Measurements from ENCODE around the gene PGAM1. TPM values are rescaled to one million over a fixed set of nuclear protein-coding genes. Genes with fewer than 3 reads are reported as not detected.

Gene PGAM1
- 187 TPM for total RNA-seq
- long read RNA-seq, transcript PGAM1-201 (4 exons, 1,830 nt): major isoform, 602 of 652 reads
- long read RNA-seq, partial matches to known transcripts: 47 of 652 reads
- long read RNA-seq, other reads (novel, unspliced or antisense): 3 of 652 reads

DNA sequence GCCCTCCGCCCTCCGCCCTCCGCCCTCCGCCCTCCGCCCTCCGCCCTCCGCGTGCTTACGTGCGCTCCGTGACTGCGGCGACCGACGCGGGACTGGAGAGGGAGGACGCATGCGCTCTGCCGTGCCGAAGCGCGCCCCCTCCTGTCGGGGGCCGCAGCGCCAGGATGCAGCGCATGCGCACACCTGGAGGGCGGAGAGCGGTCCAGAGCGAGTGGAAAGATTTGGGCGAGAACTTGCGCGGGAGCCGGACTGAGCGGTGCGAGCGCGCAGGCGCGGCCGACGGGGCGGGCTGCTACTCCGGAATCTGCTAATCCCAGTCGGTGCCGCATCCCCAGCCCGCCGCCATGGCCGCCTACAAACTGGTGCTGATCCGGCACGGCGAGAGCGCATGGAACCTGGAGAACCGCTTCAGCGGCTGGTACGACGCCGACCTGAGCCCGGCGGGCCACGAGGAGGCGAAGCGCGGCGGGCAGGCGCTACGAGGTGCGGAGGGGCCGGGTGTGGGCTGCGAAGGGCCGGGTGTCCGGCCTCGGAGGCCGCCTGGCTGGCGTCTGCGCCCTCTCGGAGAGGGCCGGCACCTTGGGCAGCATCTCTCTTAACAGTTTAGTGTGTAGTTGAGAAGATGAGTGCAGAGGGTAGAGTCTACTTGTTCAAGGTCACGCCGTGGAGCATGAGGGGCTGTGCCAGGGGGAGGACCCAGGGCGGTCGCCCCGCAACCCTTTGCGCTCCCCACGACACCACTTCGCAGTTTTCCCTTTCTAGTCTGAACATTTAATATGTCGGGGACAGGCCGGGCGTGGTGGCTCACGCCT, at the start of gene PGAM1:
TSS of gene PGAM1 (plus strand) at position 228 of the 812 bp plus-strand sequence. CDS start at position 345, 117 bp downstream.
- ATAC-seq (ENCODE audit: poor library complexity): peak; percentile 98
- intact Hi-C loops (cut with DNase I): no loop called here
- DNase-seq: peak; percentile 97

DNA sequence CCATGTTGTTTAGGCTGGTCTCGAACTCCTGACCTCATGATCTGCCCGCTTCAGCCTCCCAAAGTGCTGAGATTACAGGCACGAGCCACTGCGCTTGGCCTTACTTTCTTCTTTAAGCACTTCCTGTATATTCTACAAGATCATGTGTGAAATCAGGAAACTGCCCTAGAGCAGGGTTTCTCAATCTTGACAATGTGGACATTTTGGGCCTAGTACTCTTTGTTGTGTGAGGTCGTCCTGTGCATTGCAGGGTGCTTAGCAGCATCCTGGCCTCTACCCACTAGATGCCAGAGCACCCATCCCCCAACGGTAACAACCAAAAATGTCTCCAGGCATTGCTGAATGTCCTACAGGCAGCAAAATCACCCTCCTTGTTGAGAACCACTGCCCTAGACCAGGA, 49.6 kb upstream of the PGAM1 start:
- DNase-seq: no peak
- intact Hi-C loops (cut with DNase I): no loop called here
- no peak for ATAC-seq (ENCODE audit: poor library complexity)

DNA sequence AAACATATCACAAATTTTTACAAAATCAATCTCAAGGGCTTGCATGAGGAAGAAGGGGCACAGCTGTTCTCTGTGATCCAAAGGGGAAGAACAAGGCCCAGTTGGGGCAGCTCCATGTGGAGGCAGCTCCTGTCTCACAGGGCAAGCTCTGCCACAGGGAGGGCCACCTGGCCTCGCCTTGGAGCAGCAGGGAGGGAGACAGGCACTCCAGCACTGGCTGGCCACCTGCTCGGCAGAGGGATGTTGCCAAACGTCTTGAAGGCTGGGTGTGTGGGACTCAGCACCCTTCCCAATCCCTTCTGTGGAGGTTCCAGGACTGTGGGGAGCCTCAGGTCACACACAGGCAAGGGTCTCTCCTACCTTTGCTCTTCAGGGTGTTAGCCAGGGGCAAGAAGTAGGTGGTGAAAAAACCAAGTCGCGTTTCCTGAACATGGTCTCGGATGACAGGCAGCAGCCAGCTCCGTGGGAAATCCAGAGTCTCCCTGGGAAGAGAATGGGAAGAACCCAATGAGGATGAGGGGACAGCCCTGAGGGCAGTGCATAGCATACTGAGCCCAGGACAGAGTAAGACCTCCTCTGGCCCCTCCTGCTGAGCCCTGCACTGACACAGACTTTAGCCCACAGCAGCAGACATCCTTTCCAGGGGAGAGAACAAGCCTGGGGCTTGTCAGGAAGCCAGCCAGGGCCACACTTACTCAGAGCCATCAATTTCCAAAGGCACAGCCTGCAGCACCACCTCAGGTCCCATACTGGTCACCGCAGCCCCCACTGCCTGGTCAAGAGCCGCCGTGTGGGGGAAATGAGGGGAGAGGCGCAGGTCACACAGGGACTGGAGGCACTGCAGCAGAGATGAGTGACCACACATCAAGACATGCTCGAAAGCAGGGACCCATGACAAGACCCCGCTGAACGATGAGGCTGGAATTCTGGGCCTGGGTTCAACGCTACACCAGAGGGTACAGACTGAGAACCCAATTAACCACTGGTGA, 46.8 kb upstream of the PGAM1 start:
- DNase-seq (no peak), ATAC-seq (ENCODE audit: poor library complexity) (no peak)
- intact Hi-C loops (cut with DNase I): no loop called here

DNA sequence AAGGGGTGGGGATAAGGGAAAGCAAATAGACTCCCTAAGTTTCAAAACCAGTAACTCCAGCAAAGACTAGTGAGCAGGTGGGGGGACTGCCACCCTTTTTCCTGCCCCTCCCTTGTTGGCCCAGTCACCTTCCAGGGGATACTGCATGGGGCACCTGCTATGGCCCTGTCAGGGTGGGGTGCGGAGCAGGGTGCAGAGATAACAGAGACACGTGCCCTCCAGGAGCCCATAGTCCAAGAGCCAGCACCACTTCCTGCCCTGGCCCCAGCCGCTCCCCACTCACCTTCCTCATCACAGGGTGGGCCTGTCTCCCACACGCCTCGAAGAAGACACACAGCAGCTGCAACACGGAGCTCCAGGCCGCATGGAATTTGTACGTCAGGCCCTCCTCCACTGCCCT, 45.5 kb upstream of the PGAM1 start:
- intact Hi-C loops (cut with DNase I): no loop called here
- DNase-seq (no peak), ATAC-seq (ENCODE audit: poor library complexity) (no peak)

DNA sequence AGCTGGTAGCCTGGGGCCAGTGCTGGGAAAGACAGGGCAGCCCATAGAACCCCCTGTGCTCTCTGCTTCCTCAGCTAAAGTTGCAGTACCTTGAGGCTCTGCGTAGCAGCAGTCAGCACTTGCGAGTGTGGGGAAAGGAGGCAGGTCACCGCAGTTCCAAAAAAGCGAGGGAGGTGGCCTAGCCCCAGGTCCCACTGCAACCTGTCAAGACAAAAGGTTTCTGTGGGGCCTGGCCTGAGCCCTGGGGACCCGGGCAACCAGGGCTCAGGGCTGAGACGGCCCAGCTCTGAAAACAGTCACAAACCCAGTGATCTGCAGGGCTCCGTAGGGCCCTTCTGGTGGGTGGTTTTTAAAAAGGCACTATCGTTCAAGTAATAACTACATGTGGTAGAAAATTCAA, 44.4 kb upstream of the PGAM1 start:
- DNase-seq (no peak), ATAC-seq (ENCODE audit: poor library complexity) (no peak)
- intact Hi-C loops (cut with DNase I): no loop called here

DNA sequence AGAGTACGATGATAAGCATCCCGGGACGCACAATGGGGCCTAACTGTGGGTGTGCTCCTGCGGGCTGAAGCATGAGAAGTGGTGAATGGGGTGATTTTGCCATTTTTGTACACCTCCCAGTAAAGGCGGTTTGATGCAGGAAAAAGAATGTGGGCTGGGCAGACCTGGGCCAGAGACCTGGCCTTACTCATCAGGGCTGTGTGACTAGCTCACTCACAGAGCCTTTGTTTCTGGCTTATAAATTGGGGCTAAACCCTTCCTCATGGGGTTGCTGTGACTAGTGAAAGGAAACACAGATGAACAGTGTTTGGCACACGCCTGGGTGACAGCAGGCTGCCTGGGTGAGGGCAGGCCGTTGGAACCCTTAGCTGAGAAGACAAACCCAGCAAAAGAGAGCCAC, 42.8 kb upstream of the PGAM1 start:
- no peak for DNase-seq
- intact Hi-C loops (cut with DNase I): no loop called here
- ATAC-seq (ENCODE audit: poor library complexity): no peak

DNA sequence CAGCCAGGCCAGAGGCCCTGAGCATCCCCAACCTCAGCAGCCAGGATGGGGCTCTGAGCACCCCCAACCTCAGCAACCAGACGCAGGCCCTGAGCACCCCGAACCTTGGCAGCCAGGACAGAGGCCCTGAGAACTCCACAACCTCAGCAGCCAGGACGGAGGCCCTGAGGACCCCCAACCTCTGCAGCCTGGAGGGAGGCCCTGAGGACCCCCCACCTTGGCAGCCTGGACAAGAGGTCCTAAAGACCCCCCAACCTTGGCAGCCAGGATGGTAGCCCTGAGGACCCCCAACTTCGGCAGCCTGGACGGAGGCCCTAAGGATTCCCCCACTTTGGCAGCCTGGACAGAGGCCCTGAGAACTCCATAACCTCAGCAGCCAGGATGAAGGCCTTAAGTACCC, 41.8 kb upstream of the PGAM1 start:
- no peak for DNase-seq
- intact Hi-C loops (cut with DNase I): no loop called here
- no peak for ATAC-seq (ENCODE audit: poor library complexity)

DNA sequence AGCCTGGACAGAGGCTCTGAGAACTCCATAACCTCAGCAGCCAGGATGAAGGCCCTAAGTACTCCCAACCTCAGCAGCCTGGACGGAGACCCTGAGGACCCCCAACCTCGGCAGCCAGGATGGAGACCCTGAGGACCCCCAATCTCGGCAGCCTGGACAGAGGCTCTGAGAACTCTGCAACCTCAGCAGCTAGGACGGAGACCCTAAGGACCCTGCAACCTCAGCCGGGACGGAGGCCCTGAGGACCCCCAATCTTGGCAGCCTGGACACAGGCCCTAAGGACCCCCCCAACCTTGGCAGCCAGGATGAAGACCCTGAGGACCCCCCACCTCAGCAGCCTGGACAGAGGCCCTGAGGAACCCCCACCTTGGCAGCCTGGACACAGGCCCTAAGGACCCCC, 41.4 kb upstream of the PGAM1 start:
- ATAC-seq (ENCODE audit: poor library complexity): no peak
- DNase-seq: no peak
- intact Hi-C loops (cut with DNase I): no loop called here

DNA sequence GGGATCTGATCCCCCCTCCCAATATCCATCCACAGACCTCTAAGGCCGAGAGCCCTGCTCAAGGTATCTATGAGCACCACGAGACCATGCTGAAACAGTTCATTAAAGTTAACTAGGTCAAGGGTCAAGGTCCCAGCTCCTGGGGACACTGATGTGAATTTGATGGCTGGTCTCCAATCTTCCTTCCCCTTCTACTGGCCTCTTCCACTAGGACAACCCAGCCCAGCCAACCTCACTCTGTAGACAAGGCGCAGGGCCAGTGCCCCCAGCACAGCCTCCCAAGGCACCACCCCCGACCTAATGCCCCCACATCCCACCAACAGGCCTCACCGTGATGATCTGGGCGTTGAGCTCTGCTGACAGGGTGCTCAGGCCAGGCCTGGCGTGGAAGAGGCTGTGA, 40.4 kb upstream of the PGAM1 start:
- peak; percentile 14 for ATAC-seq (ENCODE audit: poor library complexity)
- DNase-seq: no peak
- intact Hi-C loops (cut with DNase I): no loop called here

DNA sequence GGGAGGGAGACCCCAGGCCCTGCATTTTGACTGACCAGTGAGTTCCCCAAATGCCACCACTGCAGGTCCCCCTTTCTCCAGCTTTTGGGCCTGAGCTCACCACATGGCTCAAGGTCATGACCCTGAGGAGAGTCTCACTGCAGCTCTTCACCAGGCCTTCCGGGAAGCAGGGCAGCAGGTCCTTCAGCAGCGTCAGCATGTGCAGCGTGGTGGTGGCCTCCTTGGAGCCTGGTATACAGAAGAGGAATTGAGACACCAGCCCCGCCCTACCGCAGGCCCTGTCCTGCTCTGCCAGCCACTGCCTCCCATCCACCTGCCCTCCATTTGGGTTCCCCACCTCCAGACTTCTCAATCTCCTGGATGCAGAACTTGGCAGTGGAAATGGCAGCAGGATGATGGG, 37.8 kb upstream of the PGAM1 start:
- peak; percentile 63 for DNase-seq
- peak; percentile 35 for ATAC-seq (ENCODE audit: poor library complexity)

DNA sequence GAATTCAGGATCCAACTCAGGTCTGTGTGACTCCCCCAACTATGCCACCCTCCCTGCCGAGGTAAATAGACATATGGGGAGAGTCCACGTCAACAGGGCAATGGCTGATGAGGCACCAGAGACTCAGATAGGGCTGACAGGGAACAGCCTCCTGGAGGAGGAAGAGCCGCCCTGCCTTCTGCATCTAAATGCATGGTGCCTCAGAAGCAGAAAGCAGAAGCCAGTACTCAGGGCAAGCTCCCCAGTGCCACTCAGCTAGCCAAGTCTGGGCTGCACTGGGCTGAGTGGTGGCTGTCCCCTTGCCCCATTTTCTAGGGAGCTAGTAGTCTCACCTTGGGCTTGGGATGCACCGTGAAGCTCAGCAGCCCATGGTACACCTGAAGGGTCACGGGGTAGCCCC, 35.9 kb upstream of the PGAM1 start:
- intact Hi-C loops (cut with DNase I): no loop called here
- DNase-seq (no peak), ATAC-seq (ENCODE audit: poor library complexity) (no peak)

More for the DNA sequence above, 37.8 kb upstream of the PGAM1 start:
- intact Hi-C loops (cut with DNase I): no loop called here

DNA sequence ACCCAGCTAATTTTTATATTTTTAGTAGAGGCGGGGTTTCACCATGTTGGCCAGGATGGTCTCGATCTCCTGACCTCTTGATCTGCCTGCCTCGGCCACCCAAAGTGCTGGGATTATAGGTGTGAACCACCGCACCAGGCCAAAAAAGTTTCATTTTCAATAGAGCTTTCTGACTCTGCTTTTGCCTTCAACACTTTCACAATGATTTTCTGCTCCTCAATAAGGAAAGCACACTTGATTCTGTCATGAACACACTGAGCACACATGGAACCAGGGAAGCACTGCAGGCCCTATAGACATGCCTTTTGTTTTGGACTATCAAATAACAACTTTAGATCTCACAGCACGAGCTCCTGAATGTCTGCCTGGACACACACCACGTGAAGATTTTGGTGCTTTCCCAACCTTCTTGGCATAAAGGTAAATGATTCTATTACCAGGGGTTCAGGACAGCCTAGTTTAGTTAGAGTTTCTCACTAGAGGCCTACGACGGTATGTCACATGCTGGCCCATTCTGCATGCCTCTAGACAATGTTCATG, 32.9 kb upstream of the PGAM1 start:
- intact Hi-C loops (cut with DNase I): no loop called here
- DNase-seq: no peak
- ATAC-seq (ENCODE audit: poor library complexity): no peak

DNA sequence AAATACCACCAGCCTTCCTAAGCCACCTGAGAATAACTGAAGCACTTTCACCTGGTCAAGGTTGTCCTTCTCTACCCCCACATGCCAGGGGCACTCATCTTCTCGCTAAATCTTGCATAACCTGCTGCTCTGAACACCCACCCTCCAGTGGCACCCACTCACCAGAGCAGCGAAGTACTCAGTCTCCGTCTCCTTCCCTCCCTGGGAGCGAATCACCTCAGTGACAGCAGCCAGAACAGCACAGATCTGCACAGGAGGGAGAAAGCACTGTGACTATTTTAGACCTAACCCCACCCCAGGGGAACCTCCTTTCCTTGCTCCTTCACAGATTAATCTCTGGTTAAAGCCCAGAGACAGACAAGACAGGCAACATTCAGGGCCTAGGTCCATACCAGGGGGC, 29.9 kb upstream of the PGAM1 start:
- intact Hi-C loops (cut with DNase I): no loop called here
- no peak for ATAC-seq (ENCODE audit: poor library complexity)
- no peak for DNase-seq

DNA sequence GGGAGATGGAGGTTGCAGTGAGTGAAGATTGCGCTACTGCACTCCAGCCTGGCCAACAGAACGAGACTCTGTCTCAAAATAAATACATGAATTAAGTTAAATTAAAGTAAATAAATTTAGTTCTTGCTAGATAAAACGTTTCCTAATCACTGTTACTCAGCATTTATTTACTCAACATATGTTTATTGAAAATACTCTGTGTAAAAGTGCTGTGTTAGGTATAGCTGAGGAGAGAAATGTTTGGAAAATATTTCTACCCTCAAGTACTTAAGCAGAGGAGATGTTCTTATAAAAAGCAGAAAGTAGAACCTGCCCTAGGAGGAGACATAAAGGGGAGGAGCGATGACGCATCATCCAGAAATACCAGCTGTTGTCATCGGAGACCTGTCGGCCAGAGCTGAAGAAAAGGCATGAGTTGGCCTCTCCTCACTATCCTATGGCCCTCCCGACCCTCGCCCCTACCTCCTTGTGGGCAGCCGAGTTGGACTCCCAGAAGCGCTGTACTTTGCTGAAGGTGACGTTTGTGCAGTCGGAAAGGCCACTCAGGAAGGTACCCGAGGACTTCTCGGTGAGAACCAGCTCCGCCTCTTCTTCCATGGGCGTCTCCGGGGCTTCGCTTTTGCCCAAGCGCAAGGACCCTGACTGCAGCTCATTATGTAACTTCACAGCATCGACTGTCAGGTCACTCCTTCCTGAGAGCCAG, 26.0 kb upstream of the PGAM1 start:
- DNase-seq (no peak), ATAC-seq (ENCODE audit: poor library complexity) (peak; percentile 54)
- intact Hi-C loops (cut with DNase I): no loop called here

DNA sequence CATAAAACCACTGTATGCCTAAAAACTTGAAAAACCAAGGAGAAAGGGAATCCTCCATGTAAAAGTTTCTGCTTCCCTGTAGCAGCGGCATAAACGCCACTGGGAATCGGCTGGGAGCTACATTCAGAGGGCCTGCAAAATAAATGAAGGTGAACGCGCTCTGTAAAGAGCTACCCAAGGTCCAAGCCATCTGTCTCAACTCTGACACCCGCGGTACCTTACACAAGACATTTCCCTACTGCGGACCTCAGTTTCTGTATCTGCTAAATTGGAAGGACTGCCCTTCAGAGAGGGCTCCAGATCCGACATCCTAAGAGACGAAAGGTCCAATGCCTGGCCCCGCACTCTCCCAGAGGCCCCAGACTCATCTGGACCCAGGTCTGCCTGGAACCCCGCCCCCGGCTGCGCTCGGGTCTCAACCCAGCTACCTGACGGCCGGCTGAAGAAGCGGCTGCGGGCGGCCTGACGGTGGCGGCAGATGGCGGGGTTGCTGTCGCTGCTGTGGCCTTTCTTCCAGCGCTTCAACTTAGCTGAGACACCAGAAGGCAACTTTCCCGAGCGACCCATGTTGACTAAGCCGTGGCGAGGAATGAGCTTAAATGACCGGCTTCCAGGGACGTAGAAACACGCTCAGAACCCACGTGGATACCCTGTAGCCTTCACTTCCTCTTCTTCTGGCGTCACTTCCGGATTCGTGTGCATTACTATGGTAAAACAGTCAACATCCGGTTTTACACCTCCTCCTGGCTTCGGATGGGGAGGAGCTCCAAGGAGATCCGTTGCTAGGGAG, 25.1 kb upstream of the PGAM1 start, which contains the start of gene RRP12:
TSS of gene RRP12 (minus strand) at position 676 of the 790 bp plus-strand sequence. CDS start at position 567, 109 bp downstream.
- intact Hi-C loops (cut with DNase I): no loop called here
- ATAC-seq (ENCODE audit: poor library complexity): peak; percentile 98
- peak; percentile 75 for DNase-seq

DNA sequence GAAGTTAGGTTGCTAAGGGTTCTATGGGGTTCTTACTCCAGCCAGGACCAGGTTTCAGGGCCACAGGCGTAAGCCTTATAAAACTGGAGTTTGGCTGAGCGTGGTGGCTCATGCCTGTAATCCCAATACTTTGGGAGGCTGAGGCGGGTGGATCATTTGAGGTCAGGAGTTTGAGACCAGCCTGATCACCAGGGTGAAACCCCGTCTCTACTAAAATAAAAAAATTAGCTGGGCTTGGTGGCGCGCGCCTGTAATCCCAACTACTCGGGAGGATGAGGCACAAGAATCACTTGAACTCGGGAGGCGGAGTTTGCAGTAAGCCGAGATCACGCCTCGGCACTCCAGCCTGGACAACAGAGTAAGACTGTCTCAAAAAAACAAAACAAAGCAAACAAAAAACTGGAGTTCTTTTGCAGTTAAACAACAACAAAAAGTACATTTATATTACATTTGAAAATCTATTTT, 24.5 kb upstream of the PGAM1 start:
- intact Hi-C loops (cut with DNase I): no loop called here
- ATAC-seq (ENCODE audit: poor library complexity) (no peak), DNase-seq (no peak)

DNA sequence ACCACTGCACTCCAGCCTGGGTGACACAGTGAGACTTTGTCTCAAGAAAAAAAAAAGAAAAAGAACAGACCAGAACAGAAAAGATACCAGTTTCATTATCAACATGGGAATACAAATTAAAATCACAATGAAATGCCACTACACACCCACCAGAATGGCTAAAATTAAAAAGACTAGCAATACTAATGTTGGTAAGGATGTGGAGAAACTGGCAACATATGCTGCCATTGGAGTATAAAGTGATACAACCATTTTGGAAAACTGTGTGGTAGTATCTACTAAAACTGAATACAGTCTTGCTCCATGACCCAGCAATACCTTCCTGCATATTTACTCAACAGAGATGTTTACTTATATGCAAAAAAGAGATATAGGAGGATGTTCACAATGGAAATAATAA, 21.9 kb upstream of the PGAM1 start:
- no peak for DNase-seq
- intact Hi-C loops (cut with DNase I): no loop called here

DNA sequence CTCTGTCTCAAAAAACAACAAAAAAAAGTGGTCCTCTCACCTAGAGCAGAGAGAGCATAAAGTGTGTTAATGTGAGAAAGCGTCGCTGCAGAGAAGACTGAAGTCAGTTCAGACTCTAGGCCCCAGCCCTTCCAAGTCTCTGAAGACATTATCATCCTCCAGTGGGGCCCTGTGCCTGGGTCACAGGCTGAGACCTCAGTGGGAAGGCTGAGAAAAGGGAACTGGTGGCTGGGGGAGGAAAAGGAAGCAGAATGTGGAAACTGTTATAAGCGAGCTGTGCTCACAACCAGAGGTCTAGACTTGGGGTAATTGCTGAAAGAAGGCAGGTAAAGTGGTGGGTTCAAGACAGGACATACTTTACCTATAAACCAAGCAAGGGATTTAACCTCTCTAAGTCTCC, 19.9 kb upstream of the PGAM1 start:
- ATAC-seq (ENCODE audit: poor library complexity) (no peak), DNase-seq (peak; percentile 50)
- intact Hi-C loops (cut with DNase I): loop anchor here (5.0 kb wide), 1 partner anchor 211 kb away; no protein-coding TSS in a partner anchor

More for the DNA sequence above, 21.9 kb upstream of the PGAM1 start:
- ATAC-seq (ENCODE audit: poor library complexity): no peak

Measured in Right ventricle myocardium superior (tissue), 1 donor.